Measurements from ENCODE around the gene GCSAML.

GRCh38 chr1:247562198-247562597 lies 13.3 kb downstream of the GCSAML start:
- TF ChIP-seq CTCF (IDR thresholded peaks at IDR 0.05; ENCODE audit: insufficient read depth, low read length, poor library complexity, severe bottlenecking) (no peak), EZH2phosphoT487 (conservative IDR thresholded peaks at IDR 0.05; ENCODE audit: low read length) (no peak)

Measured in SU-DHL-6 (cell line).